ENCODE results near the gene STPG1. TPM values are rescaled to one million over a fixed set of nuclear protein-coding genes. Genes with fewer than 3 reads are reported as not detected.

STPG1 gene
- total RNA-seq, 1 donor from 2014 or later: 2.4 TPM

DNA sequence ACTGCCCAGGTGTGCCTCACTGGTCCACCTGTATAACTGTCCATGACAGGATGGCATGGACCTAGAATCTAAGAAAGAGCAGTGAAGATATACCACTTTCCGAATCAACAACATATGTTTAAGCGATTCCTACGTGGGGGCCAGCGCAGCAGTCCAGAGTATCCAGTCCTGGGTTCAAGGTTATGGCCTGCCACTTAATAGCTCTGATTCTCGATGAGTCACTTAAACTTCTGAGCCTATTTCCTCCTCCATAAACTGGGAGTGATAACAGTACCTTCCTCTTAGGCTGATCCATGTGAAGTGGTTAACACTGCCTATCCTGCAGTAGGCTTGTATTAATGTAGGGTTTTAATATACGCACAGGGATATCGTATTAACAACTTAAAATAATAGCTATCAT lies 2.8 kb downstream of the STPG1 start:
- Mint-ChIP-seq H3K4me3 (ENCODE audit: unreplicated experiment) (no peak overlapping the region), H3K4me1 (ENCODE audit: low read depth, unreplicated experiment) (peaks cover 4% of the 10 kb centered on the region), H3K27ac (ENCODE audit: unreplicated experiment) (no peak overlapping the region), H3K9me3 (ENCODE audit: unreplicated experiment) (no peaks in the 10 kb centered on the region), H3K27me3 (ENCODE audit: unreplicated experiment) (no peaks in the 10 kb centered on the region), H3K36me3 (ENCODE audit: unreplicated experiment) (no peaks in the 10 kb centered on the region)
- TF ChIP-seq, protein P1, sequence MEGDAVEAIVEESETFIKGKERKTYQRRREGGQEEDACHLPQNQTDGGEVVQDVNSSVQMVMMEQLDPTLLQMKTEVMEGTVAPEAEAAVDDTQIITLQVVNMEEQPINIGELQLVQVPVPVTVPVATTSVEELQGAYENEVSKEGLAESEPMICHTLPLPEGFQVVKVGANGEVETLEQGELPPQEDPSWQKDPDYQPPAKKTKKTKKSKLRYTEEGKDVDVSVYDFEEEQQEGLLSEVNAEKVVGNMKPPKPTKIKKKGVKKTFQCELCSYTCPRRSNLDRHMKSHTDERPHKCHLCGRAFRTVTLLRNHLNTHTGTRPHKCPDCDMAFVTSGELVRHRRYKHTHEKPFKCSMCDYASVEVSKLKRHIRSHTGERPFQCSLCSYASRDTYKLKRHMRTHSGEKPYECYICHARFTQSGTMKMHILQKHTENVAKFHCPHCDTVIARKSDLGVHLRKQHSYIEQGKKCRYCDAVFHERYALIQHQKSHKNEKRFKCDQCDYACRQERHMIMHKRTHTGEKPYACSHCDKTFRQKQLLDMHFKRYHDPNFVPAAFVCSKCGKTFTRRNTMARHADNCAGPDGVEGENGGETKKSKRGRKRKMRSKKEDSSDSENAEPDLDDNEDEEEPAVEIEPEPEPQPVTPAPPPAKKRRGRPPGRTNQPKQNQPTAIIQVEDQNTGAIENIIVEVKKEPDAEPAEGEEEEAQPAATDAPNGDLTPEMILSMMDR (IDR thresholded peaks at IDR 0.05; ENCODE audit: partially characterized antibody, unreplicated experiment): no peak
- DNase-seq: no peak

DNA sequence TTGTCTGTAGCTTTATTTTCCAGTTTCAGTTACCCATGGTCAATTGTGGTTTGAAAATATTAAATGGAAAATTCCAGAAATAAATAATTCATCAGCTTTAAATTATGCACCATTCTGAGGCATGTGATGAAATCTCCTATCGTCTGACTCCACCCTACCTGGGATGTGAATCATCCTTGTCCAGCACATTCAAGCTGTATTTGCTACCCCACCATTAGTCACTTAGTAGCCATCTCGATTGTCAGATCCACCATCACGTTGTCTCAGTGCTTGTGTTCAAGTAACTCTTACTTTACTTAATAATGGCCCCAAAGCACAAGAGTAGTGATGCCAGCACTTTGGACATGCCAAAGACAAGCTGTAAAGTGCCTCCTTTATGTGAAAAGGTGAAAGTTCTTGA lies 4.0 kb downstream of the STPG1 start:
- no peak for DNase-seq

GRCh38 chr1:24406788-24407187 lies 6.8 kb downstream of the STPG1 start:
- no peak for DNase-seq
- Mint-ChIP-seq H3K27me3 (ENCODE audit: unreplicated experiment) (no peaks in the 10 kb centered on the region), H3K36me3 (ENCODE audit: unreplicated experiment) (no peaks in the 10 kb centered on the region), H3K27ac (ENCODE audit: unreplicated experiment) (no peak overlapping the region), H3K4me3 (ENCODE audit: unreplicated experiment) (no peak overlapping the region), H3K4me1 (ENCODE audit: low read depth, unreplicated experiment) (no peaks in the 10 kb centered on the region), H3K9me3 (ENCODE audit: unreplicated experiment) (no peaks in the 10 kb centered on the region)
- TF ChIP-seq, protein P1 (IDR thresholded peaks at IDR 0.05; ENCODE audit: partially characterized antibody, unreplicated experiment): no peak

More for the DNA sequence above, 4.0 kb downstream of the STPG1 start:
- Mint-ChIP-seq H3K9me3 (ENCODE audit: unreplicated experiment) (no peaks in the 10 kb centered on the region), H3K27ac (ENCODE audit: unreplicated experiment) (no peak overlapping the region), H3K27me3 (ENCODE audit: unreplicated experiment) (no peaks in the 10 kb centered on the region), H3K4me1 (ENCODE audit: low read depth, unreplicated experiment) (no peaks in the 10 kb centered on the region), H3K4me3 (ENCODE audit: unreplicated experiment) (no peak overlapping the region), H3K36me3 (ENCODE audit: unreplicated experiment) (no peaks in the 10 kb centered on the region)
- TF ChIP-seq, protein P1 (IDR thresholded peaks at IDR 0.05; ENCODE audit: partially characterized antibody, unreplicated experiment): no peak

DNA sequence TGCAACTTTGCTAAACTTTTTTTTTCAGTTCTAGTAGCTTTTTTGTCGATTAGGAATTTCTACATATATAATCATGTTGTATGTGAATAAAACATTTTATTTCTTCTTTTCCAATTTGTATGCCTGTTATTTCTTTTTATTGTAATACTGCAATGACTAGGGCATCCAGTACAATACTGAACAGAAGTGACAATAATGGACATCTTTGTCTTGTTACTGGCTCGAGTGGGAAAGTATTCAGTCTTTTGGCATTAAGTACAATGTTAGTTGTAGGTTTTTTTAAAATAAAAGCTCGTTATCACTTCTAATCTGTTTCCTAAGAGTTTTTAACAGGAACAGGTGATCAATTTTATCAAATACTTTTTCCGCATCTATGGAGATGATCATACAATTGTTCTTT lies 9.8 kb downstream of the STPG1 start:
- Mint-ChIP-seq H3K9me3 (ENCODE audit: unreplicated experiment) (no peaks in the 10 kb centered on the region), H3K27me3 (ENCODE audit: unreplicated experiment) (no peaks in the 10 kb centered on the region), H3K36me3 (ENCODE audit: unreplicated experiment) (no peaks in the 10 kb centered on the region), H3K4me3 (ENCODE audit: unreplicated experiment) (no peak overlapping the region), H3K4me1 (ENCODE audit: low read depth, unreplicated experiment) (no peaks in the 10 kb centered on the region), H3K27ac (ENCODE audit: unreplicated experiment) (no peak overlapping the region)
- DNase-seq: no peak
- TF ChIP-seq, protein P1 (IDR thresholded peaks at IDR 0.05; ENCODE audit: partially characterized antibody, unreplicated experiment): no peak

GRCh38 chr1:24400065-24400464 lies 13.5 kb downstream of the STPG1 start:
- Mint-ChIP-seq H3K36me3 (ENCODE audit: unreplicated experiment) (no peaks in the 10 kb centered on the region), H3K4me1 (ENCODE audit: low read depth, unreplicated experiment) (no peaks in the 10 kb centered on the region), H3K27me3 (ENCODE audit: unreplicated experiment) (no peaks in the 10 kb centered on the region), H3K27ac (ENCODE audit: unreplicated experiment) (no peak overlapping the region), H3K4me3 (ENCODE audit: unreplicated experiment) (no peak overlapping the region), H3K9me3 (ENCODE audit: unreplicated experiment) (no peaks in the 10 kb centered on the region)
- TF ChIP-seq, protein P1 (IDR thresholded peaks at IDR 0.05; ENCODE audit: partially characterized antibody, unreplicated experiment): no peak
- no peak for DNase-seq

All from glutamatergic neuron (in vitro differentiated cells).